ENCODE results near the gene CYP2S1. TPM values are rescaled to one million over a fixed set of nuclear protein-coding genes. Genes with fewer than 3 reads are reported as not detected.

The CYP2S1 gene
- total and polyA plus RNA-seq, 7 donors = 0.10 to 1.1 (median 0.50) TPM

DNA sequence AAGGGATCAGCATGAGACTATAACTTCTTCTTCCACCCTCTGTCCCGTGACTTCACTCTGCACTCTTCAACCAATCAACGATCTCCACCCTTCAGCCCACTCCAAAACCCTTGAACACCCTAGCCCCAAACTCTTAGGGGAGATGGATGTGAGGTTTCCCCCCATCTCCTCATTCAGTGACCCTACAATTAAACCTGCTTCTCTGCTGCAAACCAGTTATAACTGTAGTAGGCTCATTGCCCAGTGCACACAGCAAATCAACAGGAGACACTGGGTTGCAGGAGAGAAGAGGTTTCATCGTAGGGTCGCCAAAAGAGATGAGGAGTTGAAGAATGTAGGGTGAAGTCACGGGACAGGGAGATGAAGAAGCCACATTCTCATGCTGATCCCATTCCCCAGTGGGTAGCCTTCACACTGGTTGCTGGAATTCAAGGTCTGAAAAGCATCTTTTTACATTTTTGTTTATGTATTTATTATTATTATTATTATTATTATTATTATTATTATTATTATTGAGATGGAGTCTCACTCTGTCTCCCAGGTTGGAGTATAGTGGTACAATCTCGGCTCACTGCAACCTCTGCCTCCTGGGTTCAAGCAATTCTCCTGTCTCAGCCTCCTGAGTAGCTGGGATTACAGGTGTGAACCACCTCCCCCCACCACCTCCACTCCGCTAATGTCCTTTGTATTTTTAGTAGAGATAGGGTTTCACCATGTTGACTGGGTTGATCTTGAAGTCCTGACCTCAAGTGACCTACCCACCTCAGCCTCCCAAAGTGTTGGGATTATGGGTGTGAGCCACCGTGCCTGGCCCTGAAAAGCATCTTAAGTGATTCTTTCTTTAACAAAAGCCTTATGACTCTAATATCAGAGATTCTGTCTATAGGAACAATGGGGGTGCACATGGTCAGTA is 5.8 kb upstream of the CYP2S1 start:
- DNase-seq = no peak
- TF ChIP-seq, protein P1, sequence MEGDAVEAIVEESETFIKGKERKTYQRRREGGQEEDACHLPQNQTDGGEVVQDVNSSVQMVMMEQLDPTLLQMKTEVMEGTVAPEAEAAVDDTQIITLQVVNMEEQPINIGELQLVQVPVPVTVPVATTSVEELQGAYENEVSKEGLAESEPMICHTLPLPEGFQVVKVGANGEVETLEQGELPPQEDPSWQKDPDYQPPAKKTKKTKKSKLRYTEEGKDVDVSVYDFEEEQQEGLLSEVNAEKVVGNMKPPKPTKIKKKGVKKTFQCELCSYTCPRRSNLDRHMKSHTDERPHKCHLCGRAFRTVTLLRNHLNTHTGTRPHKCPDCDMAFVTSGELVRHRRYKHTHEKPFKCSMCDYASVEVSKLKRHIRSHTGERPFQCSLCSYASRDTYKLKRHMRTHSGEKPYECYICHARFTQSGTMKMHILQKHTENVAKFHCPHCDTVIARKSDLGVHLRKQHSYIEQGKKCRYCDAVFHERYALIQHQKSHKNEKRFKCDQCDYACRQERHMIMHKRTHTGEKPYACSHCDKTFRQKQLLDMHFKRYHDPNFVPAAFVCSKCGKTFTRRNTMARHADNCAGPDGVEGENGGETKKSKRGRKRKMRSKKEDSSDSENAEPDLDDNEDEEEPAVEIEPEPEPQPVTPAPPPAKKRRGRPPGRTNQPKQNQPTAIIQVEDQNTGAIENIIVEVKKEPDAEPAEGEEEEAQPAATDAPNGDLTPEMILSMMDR (IDR thresholded peaks at IDR 0.05) = no peak

DNA sequence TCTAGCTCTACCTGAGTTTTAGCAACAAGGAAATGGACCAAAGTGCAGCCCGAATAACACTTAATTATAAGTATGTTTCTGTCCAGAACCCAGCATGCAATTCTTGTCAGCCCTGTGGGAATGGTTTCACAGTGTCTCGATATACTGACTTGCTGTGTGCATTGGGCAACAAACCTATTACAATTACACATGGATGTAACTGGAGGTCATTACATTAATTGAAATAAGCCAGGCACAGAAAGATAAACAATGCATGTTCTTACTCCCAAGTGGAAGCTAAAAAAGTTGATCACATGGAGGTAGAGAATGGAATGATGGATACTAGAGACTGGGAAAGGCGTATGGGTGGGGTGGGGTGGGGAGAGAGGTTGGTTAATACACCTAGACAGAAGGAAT is 5.1 kb upstream of the CYP2S1 start:
- 76 to 79% (median 78%) methylated on average over 3 of the region's 3 CpGs for WGBS, 3 donors
- no peak for ATAC-seq
- no peak overlapping the region for H3K27ac ChIP-seq
- no peaks in the 10 kb centered on the region for H3K4me1 ChIP-seq
- TF ChIP-seq, protein P1 (IDR thresholded peaks at IDR 0.05) = no peak
- H3K4me3 ChIP-seq = no peak overlapping the region
- no peaks in the 10 kb centered on the region for H3K9me3 ChIP-seq
- peaks cover 0 to 41% (median 9%) of the 10 kb centered on the region in 3 donors for H3K27me3 ChIP-seq (ENCODE audit: insufficient read depth in 3 of 3, low read length in 2 of 3)
- DNase-seq = no peak
- H3K36me3 ChIP-seq (ENCODE audit: insufficient read depth in 1 of 2, low read depth in 1 of 2) = no peaks in the 10 kb centered on the region
- intact Hi-C loops (cut with DNase I) = no loop called here

More for the DNA sequence above, 5.8 kb upstream of the CYP2S1 start:
- Histone ChIP-seq H3K4me3 (no peak overlapping the region), H3K27ac (no peak overlapping the region), H3K9me3 (no peaks in the 10 kb centered on the region), H3K4me1 (no peaks in the 10 kb centered on the region), H3K36me3 (ENCODE audit: insufficient read depth in 1 of 2, low read depth in 1 of 2) (no peaks in the 10 kb centered on the region), H3K27me3 (ENCODE audit: insufficient read depth in 3 of 3, low read length in 2 of 3) (peaks cover 0 to 34% (median 3%) of the 10 kb centered on the region in 3 donors)
- no peak for ATAC-seq
- 53 to 59% (median 54%) methylated on average over 8 of the region's 8 CpGs for WGBS, 3 donors
- intact Hi-C loops (cut with DNase I) = no loop called here

DNA sequence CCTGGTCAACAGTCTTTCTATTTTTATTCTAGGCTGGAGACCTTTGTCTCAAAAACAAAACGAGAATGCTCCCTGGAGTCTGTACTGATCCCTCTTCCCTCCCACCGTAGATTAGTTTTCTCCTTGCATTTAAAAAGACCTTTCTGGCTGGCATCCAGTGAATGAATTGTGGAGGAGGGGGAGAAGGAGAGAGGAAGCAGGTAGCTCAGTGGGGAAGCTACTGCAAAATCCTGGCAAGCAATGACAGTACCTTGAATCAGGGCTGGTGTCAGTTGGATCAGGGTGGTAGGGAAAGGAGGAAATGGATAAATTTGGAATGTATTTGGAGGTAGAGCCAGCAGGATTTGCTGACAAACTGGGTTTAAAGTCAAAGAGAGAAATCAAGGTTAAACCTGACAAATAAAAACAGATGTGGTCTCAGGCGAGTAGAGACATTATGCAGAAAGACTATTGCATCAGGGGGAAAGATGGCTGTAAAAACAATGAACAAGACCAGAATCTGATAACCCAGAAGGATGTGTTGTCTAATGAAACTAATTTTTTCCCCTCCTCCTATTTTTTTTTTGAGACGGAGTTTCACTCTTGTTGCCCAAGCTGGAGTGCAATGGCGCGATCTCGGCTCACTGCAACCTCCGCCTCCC is 3.5 kb upstream of the CYP2S1 start:
- H3K27me3 ChIP-seq (ENCODE audit: insufficient read depth in 3 of 3, low read length in 2 of 3) = peaks cover 0 to 51% (median 15%) of the 10 kb centered on the region in 3 donors
- ATAC-seq (no peak), DNase-seq (no peak)
- no peaks in the 10 kb centered on the region for H3K9me3 ChIP-seq
- 49 to 54% (median 53%) methylated on average over 8 of the region's 8 CpGs for WGBS, 3 donors
- no peaks in the 10 kb centered on the region for H3K36me3 ChIP-seq (ENCODE audit: insufficient read depth in 1 of 2, low read depth in 1 of 2)
- H3K4me3 ChIP-seq = no peak overlapping the region
- H3K27ac ChIP-seq = no peak overlapping the region
- TF ChIP-seq, protein P1 (IDR thresholded peaks at IDR 0.05) = no peak
- H3K4me1 ChIP-seq = no peaks in the 10 kb centered on the region
- intact Hi-C loops (cut with DNase I) = no loop called here

DNA sequence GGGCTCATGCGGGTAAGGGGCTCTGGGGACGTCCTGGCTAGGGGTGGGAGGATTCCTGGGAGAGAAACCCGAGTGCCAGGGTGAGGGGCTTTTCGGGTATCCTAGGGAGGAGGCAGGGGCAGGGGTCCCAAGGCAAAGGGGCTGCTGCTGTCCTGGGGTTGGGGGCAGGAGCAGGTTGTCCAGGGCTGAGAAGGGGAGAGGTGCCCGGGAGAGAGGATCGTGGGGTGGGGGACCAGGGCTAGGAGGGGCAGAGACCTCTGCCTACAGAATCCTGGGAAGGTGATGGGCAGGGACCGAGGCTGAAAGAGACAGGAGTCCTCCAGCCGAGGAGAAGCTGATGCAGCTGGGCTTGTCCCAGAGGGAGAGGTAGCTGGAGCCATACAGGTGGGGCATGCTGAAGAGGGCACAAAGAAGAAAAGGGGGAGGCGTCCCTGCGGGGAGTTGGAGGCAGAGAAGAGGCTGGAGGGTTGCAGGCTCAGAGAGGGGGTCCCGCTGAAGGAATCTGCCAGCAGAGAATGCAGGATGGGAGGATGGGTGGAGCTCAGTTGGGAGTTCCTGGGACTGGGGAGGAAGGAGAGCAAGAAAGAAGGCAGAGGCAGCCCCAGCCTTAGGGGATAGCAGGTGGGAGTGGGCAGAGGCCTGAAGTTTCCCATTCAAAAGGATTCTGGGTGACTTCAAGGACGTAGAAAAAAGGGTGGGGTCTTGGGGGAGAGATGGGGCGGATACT is 574 bp downstream of the CYP2S1 start:
- Histone ChIP-seq H3K27me3 (ENCODE audit: insufficient read depth in 3 of 3, low read length in 2 of 3) (peaks cover 0 to 75% (median 17%) of the 10 kb centered on the region in 3 donors), H3K4me1 (no peaks in the 10 kb centered on the region), H3K9me3 (no peaks in the 10 kb centered on the region), H3K27ac (no peak overlapping the region), H3K4me3 (peak overlapping the region; percentile 28), H3K36me3 (ENCODE audit: insufficient read depth in 1 of 2, low read depth in 1 of 2) (no peaks in the 10 kb centered on the region)
- ATAC-seq = no peak
- TF ChIP-seq, protein P1 (IDR thresholded peaks at IDR 0.05) = no peak
- DNase-seq = no peak
- WGBS, 3 donors = 10 to 15% (median 14%) methylated on average over 11 to 13 of the region's 13 CpGs
- intact Hi-C loops (cut with DNase I) = no loop called here

Data from psoas muscle (tissue), 8 donors.